Dedifferentiated amniotic fluid mesenchymal stem cell (primary cell): ENCODE measurements around the gene IRF3.

Source experiments
- DNase-seq: peaks from one replicate; pipeline ENCODE4 v3.0.0-alpha.2; 2016; ENCODE audit errors: extremely low spot score

IRF3 gene

GRCh38 chr19:49616945-49617344 lies 48.7 kb downstream of the IRF3 start:
- DNase-seq: no peak

GRCh38 chr19:49616532-49616931 lies 49.1 kb downstream of the IRF3 start:
- DNase-seq: no peak

GRCh38 chr19:49615861-49616260 lies 49.8 kb downstream of the IRF3 start:
- no peak for DNase-seq

GRCh38 chr19:49614096-49614833 lies 51.4 kb downstream of the IRF3 start:
- peak; percentile 37 for DNase-seq

- no peak for DNase-seq
These were observed 52.3 kb downstream of the IRF3 start for GRCh38 chr19:49613374-49613773.
